Measurements from ENCODE around the gene NPHS1. TPM values are rescaled to one million over a fixed set of nuclear protein-coding genes. Genes with fewer than 3 reads are reported as not detected.

The NPHS1 gene
- total and polyA plus RNA-seq, 2 donors from 2014 or later: 0.25 to 39.7 TPM

GRCh38 chr19:35807633-35808032 is 44.7 kb downstream of the NPHS1 start:
- no peak for TF ChIP-seq CTCF (IDR thresholded peaks at IDR 0.05; ENCODE audit: borderline replicate concordance, extremely low read depth, insufficient read depth)
- Histone ChIP-seq H3K27me3 (ENCODE audit: control insufficient read depth, insufficient read depth, low read length) (no peaks in the 10 kb centered on the region), H3K36me3 (ENCODE audit: control insufficient read depth in 2 of 3, insufficient read depth in 3 of 3, low read length in 3 of 3) (no peaks in the 10 kb centered on the region), H3K9ac (ENCODE audit: low read length in 3 of 3) (no peak overlapping the region), H3K4me3 (ENCODE audit: low read length in 3 of 3) (peak overlapping the region in 1 of 3 donors; percentile 32), H3K4me1 (ENCODE audit: control insufficient read depth in 2 of 3, insufficient read depth in 2 of 3, low read depth in 1 of 3, low read length in 3 of 3) (no peaks in the 10 kb centered on the region), H3K27ac (ENCODE audit: low read depth in 2 of 2, low read length in 2 of 2) (no peak overlapping the region), H3K9me3 (ENCODE audit: control insufficient read depth in 2 of 3, insufficient read depth in 1 of 3, low read length in 3 of 3) (no peaks in the 10 kb centered on the region)
- intact Hi-C loops (cut with DNase I): no loop called here
- FAIRE-seq (no peak), DNase-seq (no peak)

- intact Hi-C loops (cut with DNase I): no loop called here
- no peak for TF ChIP-seq CTCF (IDR thresholded peaks at IDR 0.05; ENCODE audit: borderline replicate concordance, extremely low read depth, insufficient read depth)
- Histone ChIP-seq H3K9ac (ENCODE audit: low read length in 3 of 3) (no peak overlapping the region), H3K4me1 (ENCODE audit: control insufficient read depth in 2 of 3, insufficient read depth in 2 of 3, low read depth in 1 of 3, low read length in 3 of 3) (no peaks in the 10 kb centered on the region), H3K4me3 (ENCODE audit: low read length in 3 of 3) (no peak overlapping the region), H3K27ac (ENCODE audit: low read depth in 2 of 2, low read length in 2 of 2) (no peak overlapping the region), H3K9me3 (ENCODE audit: control insufficient read depth in 2 of 3, insufficient read depth in 1 of 3, low read length in 3 of 3) (no peaks in the 10 kb centered on the region), H3K36me3 (ENCODE audit: control insufficient read depth in 2 of 3, insufficient read depth in 3 of 3, low read length in 3 of 3) (no peaks in the 10 kb centered on the region), H3K27me3 (ENCODE audit: control insufficient read depth, insufficient read depth, low read length) (no peaks in the 10 kb centered on the region)
- DNase-seq (no peak), FAIRE-seq (no peak)
Measured at GRCh38 chr19:35806597-35806996, 45.7 kb downstream of the NPHS1 start.

- Histone ChIP-seq H3K27me3 (ENCODE audit: control insufficient read depth, insufficient read depth, low read length) (no peaks in the 10 kb centered on the region), H3K27ac (ENCODE audit: low read depth in 2 of 2, low read length in 2 of 2) (no peak overlapping the region), H3K4me3 (ENCODE audit: low read length in 3 of 3) (no peak overlapping the region), H3K4me1 (ENCODE audit: control insufficient read depth in 2 of 3, insufficient read depth in 2 of 3, low read depth in 1 of 3, low read length in 3 of 3) (no peaks in the 10 kb centered on the region), H3K36me3 (ENCODE audit: control insufficient read depth in 2 of 3, insufficient read depth in 3 of 3, low read length in 3 of 3) (no peaks in the 10 kb centered on the region), H3K9ac (ENCODE audit: low read length in 3 of 3) (no peak overlapping the region), H3K9me3 (ENCODE audit: control insufficient read depth in 2 of 3, insufficient read depth in 1 of 3, low read length in 3 of 3) (no peaks in the 10 kb centered on the region)
- no peak for FAIRE-seq
- intact Hi-C loops (cut with DNase I): no loop called here
- no peak for TF ChIP-seq CTCF (IDR thresholded peaks at IDR 0.05; ENCODE audit: borderline replicate concordance, extremely low read depth, insufficient read depth)
- no peak for DNase-seq
Measured at GRCh38 chr19:35805526-35806102, 46.7 kb downstream of the NPHS1 start.

GRCh38 chr19:35801828-35802227 is 50.5 kb downstream of the NPHS1 start:
- H3K4me3 ChIP-seq (ENCODE audit: low read length in 3 of 3): no peak overlapping the region
- no peaks in the 10 kb centered on the region for H3K9me3 ChIP-seq (ENCODE audit: control insufficient read depth in 2 of 3, insufficient read depth in 1 of 3, low read length in 3 of 3)
- no peak overlapping the region for H3K9ac ChIP-seq (ENCODE audit: low read length in 3 of 3)
- no peaks in the 10 kb centered on the region for H3K27me3 ChIP-seq (ENCODE audit: control insufficient read depth, insufficient read depth, low read length)
- intact Hi-C loops (cut with DNase I): no loop called here
- no peaks in the 10 kb centered on the region for H3K4me1 ChIP-seq (ENCODE audit: control insufficient read depth in 2 of 3, insufficient read depth in 2 of 3, low read depth in 1 of 3, low read length in 3 of 3)
- TF ChIP-seq CTCF (IDR thresholded peaks at IDR 0.05; ENCODE audit: borderline replicate concordance, extremely low read depth, insufficient read depth): no peak
- H3K36me3 ChIP-seq (ENCODE audit: control insufficient read depth in 2 of 3, insufficient read depth in 3 of 3, low read length in 3 of 3): no peaks in the 10 kb centered on the region
- FAIRE-seq (no peak), DNase-seq (no peak)
- no peak overlapping the region for H3K27ac ChIP-seq (ENCODE audit: low read depth in 2 of 2, low read length in 2 of 2)

Measured in kidney (tissue), 14 donors.